Urinary bladder (tissue), 4 donors: ENCODE data around the gene TMEM54. TPM values are rescaled to one million over a fixed set of nuclear protein-coding genes. Genes with fewer than 3 reads are reported as not detected.
A peak's percentile ranks its signal among the peaks of the same experiment; 100 is the strongest.

ENCODE experiments used
- DNase-seq: peaks from one replicate; pipeline ENCODE4 v3.0.0-alpha.2; 2015; ENCODE audit errors: extremely low spot score
- H3K27ac ChIP-seq: one replicate; pipeline ENCODE4 v1.5.1; 2013; ENCODE audit warnings: low read depth, mild to moderate bottlenecking, moderate library complexity
- H3K36me3 ChIP-seq: one replicate; pipeline ENCODE4 v1.6.1; 2013; ENCODE audit warnings: mild to moderate bottlenecking, moderate library complexity; ENCODE audit not compliant: insufficient read depth
- H3K4me1 ChIP-seq: one replicate; pipeline ENCODE4 v1.6.1; 2013; ENCODE audit warnings: mild to moderate bottlenecking, moderate library complexity; ENCODE audit not compliant: insufficient read depth
- H3K4me3 ChIP-seq: one replicate; pipeline ENCODE4 v1.5.1; 2013; ENCODE audit warnings: low read depth, low read length
- WGBS: extraction: QIAGEN DNeasy Blood & Tissue Kit; methylation state at CpG from one replicate; pipeline ENCODE4 v1.1.7; 2013; 5-methylcytosine and 5-hydroxymethylcytosine counted together
- polyA plus RNA-seq: library from polyadenylated mRNA; stranded (reverse); fragments of 200-250 nt; gene quantifications from one replicate; pipeline ENCODE4 v1.2.3, GENCODE V29; 2013
- total RNA-seq: library from RNA; depleted of rRNA; stranded (reverse); fragments of >200 nt; gene quantifications from one replicate; pipeline ENCODE4 v1.2.3, GENCODE V29; 2014
- donor health status: healthy with polysubstance abuse.
- donor health status: healthy.

TMEM54 gene
- 12.8 TPM for total RNA-seq
- polyA plus RNA-seq: 67.8 TPM

- no peak for DNase-seq
- Histone ChIP-seq H3K4me1 (no peaks in the 10 kb centered on the region), H3K4me3 (peak within 1 kb of the TSS; percentile 81), H3K36me3 (no peaks in the 10 kb centered on the region), H3K27ac (no peak within 1 kb of the TSS)
- under 1% methylated on average over 92 of the region's 92 CpGs for WGBS
Observed at GRCh38 chr1:32900956-32901822, at the start of gene TMEM54. Gene TMEM54 (minus strand): TSS chr1:32901389. CDS start chr1:32901238, 151 bp downstream.

GRCh38 chr1:32949519-32949918 is 48.3 kb upstream of the TMEM54 start:
- DNase-seq: no peak
- no peaks in the 10 kb centered on the region for H3K4me1 ChIP-seq
- H3K27ac ChIP-seq: no peak overlapping the region
- WGBS: 86% methylated on average over 5 of the region's 5 CpGs
- H3K4me3 ChIP-seq: no peak overlapping the region
- H3K36me3 ChIP-seq: no peaks in the 10 kb centered on the region

GRCh38 chr1:32948905-32949304 is 47.7 kb upstream of the TMEM54 start:
- H3K4me1 ChIP-seq: no peaks in the 10 kb centered on the region
- no peaks in the 10 kb centered on the region for H3K36me3 ChIP-seq
- H3K4me3 ChIP-seq: no peak overlapping the region
- DNase-seq: no peak
- peak overlapping the region; percentile 59 for H3K27ac ChIP-seq
- WGBS: 39% methylated on average over 1 of the region's 1 CpG

GRCh38 chr1:32948390-32948722 is 47.2 kb upstream of the TMEM54 start:
- DNase-seq: no peak
- Histone ChIP-seq H3K27ac (no peak overlapping the region), H3K4me1 (no peaks in the 10 kb centered on the region), H3K36me3 (peaks cover 1% of the 10 kb centered on the region), H3K4me3 (no peak overlapping the region)
- WGBS: 91% methylated on average over 1 of the region's 1 CpG

GRCh38 chr1:32947669-32948389 is 46.6 kb upstream of the TMEM54 start:
- Histone ChIP-seq H3K4me3 (no peak overlapping the region), H3K36me3 (peaks cover 3% of the 10 kb centered on the region), H3K27ac (no peak overlapping the region), H3K4me1 (no peaks in the 10 kb centered on the region)
- 87% methylated on average over 6 of the region's 6 CpGs for WGBS
- DNase-seq: no peak

- Histone ChIP-seq H3K4me3 (no peak overlapping the region), H3K27ac (no peak overlapping the region), H3K4me1 (no peaks in the 10 kb centered on the region), H3K36me3 (peaks cover 3% of the 10 kb centered on the region)
- no peak for DNase-seq
- 57% methylated on average over 2 of the region's 2 CpGs for WGBS
Observed at GRCh38 chr1:32946413-32946812, 45.2 kb upstream of the TMEM54 start.

- H3K36me3 ChIP-seq: peaks cover 3% of the 10 kb centered on the region
- H3K4me1 ChIP-seq: no peaks in the 10 kb centered on the region
- no peak for DNase-seq
- no peak overlapping the region for H3K4me3 ChIP-seq
- no peak overlapping the region for H3K27ac ChIP-seq
Observed at GRCh38 chr1:32944180-32944579, 43.0 kb upstream of the TMEM54 start.

- peaks cover 3% of the 10 kb centered on the region for H3K36me3 ChIP-seq
- no peak for DNase-seq
- WGBS: 63% methylated on average over 4 of the region's 4 CpGs
- H3K27ac ChIP-seq: no peak overlapping the region
- no peaks in the 10 kb centered on the region for H3K4me1 ChIP-seq
- H3K4me3 ChIP-seq: no peak overlapping the region
Observed at GRCh38 chr1:32939655-32940371, 38.6 kb upstream of the TMEM54 start.

GRCh38 chr1:32937061-32937460 is 35.9 kb upstream of the TMEM54 start:
- Histone ChIP-seq H3K4me3 (no peak overlapping the region), H3K27ac (no peak overlapping the region), H3K4me1 (no peaks in the 10 kb centered on the region), H3K36me3 (no peaks in the 10 kb centered on the region)
- DNase-seq: no peak
- 93% methylated on average over 4 of the region's 4 CpGs for WGBS

GRCh38 chr1:32934535-32934934 is 33.3 kb upstream of the TMEM54 start:
- Histone ChIP-seq H3K36me3 (no peaks in the 10 kb centered on the region), H3K4me3 (no peak overlapping the region), H3K4me1 (no peaks in the 10 kb centered on the region), H3K27ac (no peak overlapping the region)
- no peak for DNase-seq
- WGBS: 93% methylated on average over 10 of the region's 10 CpGs

GRCh38 chr1:32933742-32934322 is 32.6 kb upstream of the TMEM54 start:
- Histone ChIP-seq H3K36me3 (no peaks in the 10 kb centered on the region), H3K4me1 (no peaks in the 10 kb centered on the region), H3K27ac (no peak overlapping the region), H3K4me3 (no peak overlapping the region)
- DNase-seq: peak; percentile 53
- WGBS: 29% methylated on average over 3 of the region's 3 CpGs

GRCh38 chr1:32931760-32932159 is 30.6 kb upstream of the TMEM54 start:
- no peak overlapping the region for H3K4me3 ChIP-seq
- 92% methylated on average over 1 of the region's 1 CpG for WGBS

GRCh38 chr1:32929366-32929765 is 28.2 kb upstream of the TMEM54 start:
- WGBS: 67% methylated on average over 2 of the region's 2 CpGs

More at GRCh38 chr1:32931760-32932159, 30.6 kb upstream of the TMEM54 start:
- Histone ChIP-seq H3K27ac (no peak overlapping the region), H3K4me1 (no peaks in the 10 kb centered on the region), H3K36me3 (no peaks in the 10 kb centered on the region)
- DNase-seq: no peak

More at GRCh38 chr1:32929366-32929765, 28.2 kb upstream of the TMEM54 start:
- no peak overlapping the region for H3K27ac ChIP-seq
- DNase-seq: no peak
- H3K36me3 ChIP-seq: no peaks in the 10 kb centered on the region
- no peaks in the 10 kb centered on the region for H3K4me1 ChIP-seq
- H3K4me3 ChIP-seq: no peak overlapping the region
